ENCODE measurements around the gene CABLES2.

- TF ChIP-seq CTCF (IDR thresholded peaks at IDR 0.05) (no peak), NR2C2 (CRISPR knock-in tag; IDR thresholded peaks at IDR 0.05) (no peak), E2F5 (CRISPR knock-in tag; IDR thresholded peaks at IDR 0.05) (no peak), HMGXB4 (CRISPR knock-in tag; IDR thresholded peaks at IDR 0.05) (no peak), SP1 (CRISPR knock-in tag; conservative IDR thresholded peaks at IDR 0.05) (no peak), JUN (CRISPR knock-in tag; IDR thresholded peaks at IDR 0.05) (no peak), ESRRA (CRISPR knock-in tag; IDR thresholded peaks at IDR 0.05; ENCODE audit: borderline replicate concordance) (no peak)
These were observed 41.7 kb upstream of the CABLES2 start for GRCh38 chr20:62448788-62449187.
